KOPT-K1 (cell line): Measurements from ENCODE around the gene TMEM39A.

ENCODE experiments used
- H3K27ac ChIP-seq: fragments of 200-600 bp; sonication (generic); 2 replicates; pipeline ENCODE4 v1.5.1; 2016; ENCODE audit warnings: antibody characterized with exemption, mild to moderate bottlenecking, low read depth, low read length; ENCODE audit not compliant: poor library complexity, severe bottlenecking
- H3K36me3 ChIP-seq: fragments of 200-600 bp; sonication (generic); 2 replicates; pipeline ENCODE4 v1.5.1; 2017; ENCODE audit warnings: antibody characterized with exemption, mild to moderate bottlenecking, low read length, moderate library complexity; ENCODE audit not compliant: insufficient read depth
- H3K9me3 ChIP-seq: fragments of 200-600 bp; sonication (generic); 2 replicates; pipeline ENCODE4 v1.5.1; 2017; ENCODE audit warnings: antibody characterized with exemption, low read length, mild to moderate bottlenecking; ENCODE audit not compliant: insufficient read depth, poor library complexity, severe bottlenecking

TMEM39A gene

GRCh38 chr3:119483101-119483500, 19.7 kb upstream of the TMEM39A start:
- Histone ChIP-seq H3K27ac (no peak overlapping the region), H3K9me3 (no peaks in the 10 kb centered on the region), H3K36me3 (peaks cover 94% of the 10 kb centered on the region)

GRCh38 chr3:119481079-119481478, 17.7 kb upstream of the TMEM39A start:
- Histone ChIP-seq H3K27ac (no peak overlapping the region), H3K36me3 (peaks cover 96% of the 10 kb centered on the region), H3K9me3 (no peaks in the 10 kb centered on the region)

GRCh38 chr3:119470866-119471265, 7.5 kb upstream of the TMEM39A start:
- Histone ChIP-seq H3K27ac (no peak overlapping the region), H3K9me3 (no peaks in the 10 kb centered on the region), H3K36me3 (peaks cover 45% of the 10 kb centered on the region)

DNA sequence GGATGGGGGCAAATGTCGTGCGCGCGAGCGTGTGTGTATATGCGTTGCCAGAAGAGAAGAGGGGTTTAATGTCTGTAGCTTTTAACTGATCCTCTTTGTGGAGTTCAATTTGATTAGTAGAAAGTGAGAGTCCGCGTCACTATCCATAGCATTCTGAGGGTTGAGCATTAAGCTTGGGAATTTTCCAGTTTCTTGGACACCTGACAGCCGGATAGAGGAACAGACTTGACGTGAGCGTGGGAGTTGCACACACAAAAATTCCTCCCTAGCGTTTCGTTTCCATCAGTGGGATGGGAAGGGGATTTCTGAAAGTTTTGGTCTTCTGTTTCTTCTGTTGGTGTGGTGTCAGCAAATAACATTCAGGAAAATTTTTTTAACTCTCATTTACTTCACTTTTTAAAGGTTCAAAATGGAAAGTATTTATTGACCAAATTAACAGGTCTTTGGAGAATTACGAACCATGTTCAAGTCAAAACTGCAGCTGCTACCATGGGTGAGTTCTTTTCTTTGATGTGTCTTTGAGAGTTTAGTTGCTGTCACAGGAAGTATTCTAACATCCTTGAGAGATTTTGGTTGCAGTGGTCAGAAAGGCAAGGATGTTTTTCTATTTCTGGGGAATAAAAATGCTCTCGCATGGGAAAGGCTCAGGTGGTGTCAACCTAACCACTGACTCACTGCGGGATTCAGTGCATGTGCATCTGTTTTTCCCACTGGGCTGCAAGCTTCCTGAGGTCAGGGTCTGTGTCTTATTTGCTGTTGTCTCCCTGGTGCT, 6.2 kb upstream of the TMEM39A start:
- Histone ChIP-seq H3K9me3 (no peaks in the 10 kb centered on the region), H3K36me3 (peaks cover 36% of the 10 kb centered on the region), H3K27ac (peak overlapping the region; percentile 83)

DNA sequence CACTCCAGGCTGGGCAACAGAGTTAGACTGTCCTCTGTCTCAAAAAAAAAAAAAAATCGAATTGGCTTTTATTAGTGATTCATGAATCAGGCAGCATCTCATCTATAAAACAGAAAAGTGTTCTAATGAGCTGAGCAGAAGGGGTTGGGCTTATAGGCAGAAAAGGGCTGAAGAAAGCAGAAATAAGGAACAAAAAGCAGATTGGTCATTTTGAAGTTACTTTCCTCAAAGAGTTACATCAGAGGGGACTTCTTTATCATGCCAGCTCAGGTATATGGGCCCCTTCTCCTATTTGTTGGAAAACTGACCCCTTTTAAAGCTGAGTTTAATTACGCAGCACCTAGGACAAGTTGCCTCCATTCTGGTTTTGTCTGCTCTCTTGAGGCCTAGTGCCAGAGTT, 4.6 kb upstream of the TMEM39A start:
- Histone ChIP-seq H3K27ac (peak overlapping the region; percentile 83), H3K36me3 (peaks cover 22% of the 10 kb centered on the region), H3K9me3 (no peaks in the 10 kb centered on the region)

DNA sequence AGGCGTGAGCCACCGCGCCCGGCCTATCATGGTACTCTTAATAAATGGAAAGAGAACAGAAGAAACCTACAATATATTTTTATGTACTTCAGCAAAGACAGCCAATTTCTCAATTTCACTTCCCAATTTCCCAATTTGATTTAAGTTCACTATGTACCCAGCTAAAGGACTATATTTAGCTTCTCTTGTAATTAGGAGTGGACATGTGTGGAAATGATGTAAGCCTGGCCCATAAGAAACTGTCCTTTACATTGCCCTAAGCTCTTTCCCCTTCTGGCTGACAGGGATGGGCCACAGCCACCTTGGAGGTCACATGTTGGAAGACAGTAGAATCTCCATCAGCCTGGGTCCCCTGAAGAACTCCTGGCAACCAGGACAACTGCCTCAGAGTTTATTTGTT, 6.2 kb downstream of the TMEM39A start:
- no peaks in the 10 kb centered on the region for H3K9me3 ChIP-seq
- H3K27ac ChIP-seq = no peak overlapping the region
- peaks cover 95% of the 10 kb centered on the region for H3K36me3 ChIP-seq

DNA sequence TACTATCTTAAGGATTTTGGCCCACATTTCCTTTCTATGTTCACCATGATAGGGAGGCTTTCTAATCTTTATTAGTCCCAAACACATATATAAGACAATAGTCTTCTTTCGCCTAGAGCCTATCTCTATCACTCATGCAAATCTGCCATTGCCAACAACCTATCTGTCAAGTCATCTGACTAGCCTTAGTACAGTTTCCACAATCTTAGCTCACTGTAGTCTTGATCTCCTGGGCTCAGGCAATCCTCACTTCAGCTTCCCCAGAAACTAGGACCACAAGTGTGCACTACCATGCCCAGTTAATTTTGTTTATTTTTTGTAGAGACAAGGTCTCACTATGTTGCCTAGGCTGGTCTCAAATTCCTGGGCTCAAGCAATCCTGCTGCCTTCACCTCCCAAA, 6.9 kb downstream of the TMEM39A start:
- H3K36me3 ChIP-seq = peaks cover 97% of the 10 kb centered on the region
- H3K27ac ChIP-seq = no peak overlapping the region
- no peaks in the 10 kb centered on the region for H3K9me3 ChIP-seq

- no peak overlapping the region for H3K27ac ChIP-seq
- no peaks in the 10 kb centered on the region for H3K9me3 ChIP-seq
- H3K36me3 ChIP-seq = peaks cover 98% of the 10 kb centered on the region
These were observed 9.6 kb downstream of the TMEM39A start for GRCh38 chr3:119453822-119454221.

DNA sequence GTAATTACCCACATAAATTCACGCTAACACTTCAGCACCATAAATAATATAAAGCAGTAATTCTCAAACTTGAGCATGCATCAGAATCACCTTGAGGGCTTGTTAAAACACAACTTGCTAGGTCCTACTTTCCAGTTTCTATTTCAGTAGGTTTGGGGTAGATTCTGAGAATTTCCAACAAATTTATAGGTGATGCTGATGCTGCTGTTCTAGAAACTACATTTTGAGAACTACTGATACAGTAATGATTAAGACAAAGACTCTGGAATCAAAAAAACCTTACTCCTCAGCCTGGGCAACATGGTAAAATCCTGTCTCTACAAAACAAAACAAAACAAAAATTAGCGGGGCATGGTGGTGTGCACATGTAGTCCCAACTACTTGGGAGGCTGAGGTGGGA, 18.8 kb downstream of the TMEM39A start:
- Histone ChIP-seq H3K27ac (no peak overlapping the region), H3K9me3 (peaks cover 22% of the 10 kb centered on the region), H3K36me3 (peaks cover 92% of the 10 kb centered on the region)

DNA sequence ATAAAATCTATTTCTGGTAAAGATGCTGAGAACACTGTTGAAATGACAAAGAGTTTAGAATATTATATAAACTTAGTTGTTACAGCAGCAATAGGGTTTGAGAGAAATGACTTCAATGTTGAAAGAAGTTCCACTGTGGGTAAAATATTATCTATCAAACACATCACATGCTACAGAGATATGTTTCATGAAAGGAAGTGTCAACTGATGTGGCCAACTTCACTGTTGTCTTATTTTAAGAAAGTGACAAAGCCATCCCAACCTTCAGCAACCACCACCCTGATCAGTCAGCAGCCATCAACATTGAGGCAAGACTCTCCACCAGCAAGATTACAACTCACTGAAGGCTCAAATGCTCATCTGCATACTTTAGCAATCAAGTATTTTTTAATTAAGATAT, 20.2 kb downstream of the TMEM39A start:
- H3K36me3 ChIP-seq = peaks cover 80% of the 10 kb centered on the region
- H3K27ac ChIP-seq = no peak overlapping the region
- peaks cover 22% of the 10 kb centered on the region for H3K9me3 ChIP-seq

DNA sequence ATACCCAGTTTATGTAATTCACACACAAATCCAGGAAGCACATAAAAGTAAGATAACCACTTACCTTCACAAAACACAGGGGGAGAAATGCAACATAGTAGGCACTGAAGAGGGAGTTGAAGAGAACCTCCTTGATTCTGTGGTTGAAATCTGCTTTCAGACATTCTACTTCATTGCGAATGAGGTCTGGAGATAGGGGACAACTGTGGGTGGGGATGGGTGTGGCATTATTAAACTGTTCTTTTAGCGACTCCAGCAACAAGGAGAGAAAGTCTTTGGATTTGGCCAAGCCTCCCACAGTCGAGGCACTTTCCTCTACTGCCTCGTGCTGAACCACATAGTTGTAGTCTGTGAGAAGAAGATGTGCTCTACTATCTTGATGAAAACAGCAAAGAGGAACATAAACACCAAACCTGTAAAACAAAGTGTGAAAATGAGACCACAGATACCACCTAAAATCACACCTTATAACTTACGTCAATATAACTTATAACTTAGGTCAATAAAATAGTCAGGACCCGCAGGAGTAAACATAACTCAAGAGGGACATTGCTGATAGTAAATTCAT, 25.6 kb downstream of the TMEM39A start:
- Histone ChIP-seq H3K36me3 (peaks cover 88% of the 10 kb centered on the region), H3K27ac (no peak overlapping the region), H3K9me3 (peaks cover 16% of the 10 kb centered on the region)

- no peak overlapping the region for H3K27ac ChIP-seq
- H3K9me3 ChIP-seq = peaks cover 8% of the 10 kb centered on the region
- H3K36me3 ChIP-seq = peaks cover 86% of the 10 kb centered on the region
These were observed 26.4 kb downstream of the TMEM39A start for GRCh38 chr3:119436977-119437376.

- Histone ChIP-seq H3K9me3 (peaks cover 21% of the 10 kb centered on the region), H3K27ac (no peak overlapping the region), H3K36me3 (peaks cover 86% of the 10 kb centered on the region)
These were observed 28.7 kb downstream of the TMEM39A start for GRCh38 chr3:119434703-119435102.

DNA sequence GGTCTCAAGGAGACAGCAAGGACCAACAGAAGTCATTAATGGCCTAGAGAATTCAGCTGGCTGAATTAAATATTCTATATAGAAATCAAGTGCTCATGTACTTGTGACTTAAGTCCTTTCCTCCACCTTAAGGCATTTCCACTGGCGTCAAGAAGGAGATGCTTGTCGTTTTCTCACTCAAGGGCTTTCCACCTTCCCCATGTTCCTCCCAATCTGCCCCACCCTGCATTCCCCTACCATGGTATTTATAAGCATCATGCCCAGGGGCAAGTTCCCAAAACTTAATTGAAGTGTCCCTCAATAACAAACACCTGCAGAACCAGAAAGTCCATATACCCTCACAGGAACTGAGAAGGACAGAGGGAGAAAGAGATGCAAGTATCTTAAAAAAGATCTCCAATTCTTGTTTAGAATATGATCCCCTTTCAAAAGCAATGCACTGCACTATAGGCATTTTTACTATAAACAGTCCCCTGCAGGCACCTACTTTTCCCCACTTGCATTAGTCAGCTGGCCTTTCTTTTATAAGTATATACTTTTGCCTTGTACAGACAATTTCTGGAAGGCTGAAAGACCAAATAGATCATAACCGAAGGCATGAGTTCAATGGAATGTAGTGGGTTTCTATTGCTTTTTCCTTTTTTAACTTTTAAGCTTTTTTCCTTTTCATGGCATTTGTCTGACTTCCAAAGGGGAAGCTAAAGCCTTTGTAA, 29.6 kb downstream of the TMEM39A start:
- Histone ChIP-seq H3K36me3 (peaks cover 93% of the 10 kb centered on the region), H3K27ac (no peak overlapping the region), H3K9me3 (peaks cover 31% of the 10 kb centered on the region)

- H3K27ac ChIP-seq = no peak overlapping the region
- peaks cover 69% of the 10 kb centered on the region for H3K9me3 ChIP-seq
- peaks cover 57% of the 10 kb centered on the region for H3K36me3 ChIP-seq
These were observed 34.9 kb downstream of the TMEM39A start for GRCh38 chr3:119428538-119428937.
